GM15510 (cell line): Measurements from ENCODE around the gene FAM227A.

Experiments
- POLR2A ChIP-seq: IDR thresholded peaks from 3 replicates; pipeline ENCODE4 v1.6.1; 2011; ENCODE audit warnings: borderline replicate concordance; ENCODE audit not compliant: insufficient read length; ENCODE audit errors: extremely low read depth

Gene FAM227A

DNA sequence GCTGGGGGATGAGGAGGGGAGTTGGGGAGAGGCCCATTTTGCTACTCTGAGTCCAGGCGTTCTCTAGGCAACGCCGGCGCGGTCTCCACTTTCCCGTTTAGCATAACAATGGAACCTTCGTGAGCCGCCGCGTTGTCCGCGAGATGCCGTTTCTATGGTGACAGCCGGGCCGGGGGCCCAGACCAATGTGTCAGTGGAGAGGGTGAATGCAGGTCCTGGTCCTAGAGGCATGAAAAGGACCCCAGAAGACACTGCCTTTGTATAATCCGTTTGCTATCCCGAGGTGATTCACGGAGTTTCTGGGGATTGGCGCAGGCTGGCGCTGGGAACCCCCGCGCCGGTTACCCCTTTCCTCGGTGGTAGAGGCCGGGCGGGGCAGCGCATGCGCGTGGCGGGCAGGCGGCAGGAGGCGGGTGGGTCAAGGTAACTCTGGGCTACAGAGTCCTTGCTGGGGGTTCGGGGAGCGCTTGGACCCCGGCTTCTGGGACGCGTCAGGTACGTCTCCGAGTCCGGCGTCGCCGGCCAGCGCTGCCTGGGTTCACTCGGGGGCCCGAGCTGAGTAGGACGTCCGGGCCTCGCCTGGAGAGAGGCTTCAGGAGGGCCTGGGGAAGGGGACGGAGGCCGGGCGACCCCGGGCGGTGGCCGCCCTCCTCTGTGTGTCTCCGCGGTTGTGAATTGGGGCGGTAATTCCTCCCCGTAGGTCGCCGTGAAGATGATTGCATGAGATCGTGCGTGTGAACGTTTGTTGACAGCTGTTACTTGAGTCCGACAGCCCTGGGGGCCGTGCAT, at the start of gene FAM227A, which contains the start of gene CBY1:
Gene FAM227A (minus strand): TSS at position 137 of the 789 bp plus-strand sequence. CDS start 6,224 bp downstream, outside the sequence.
Gene CBY1 (plus strand): TSS at position 383 of the 789 bp plus-strand sequence. CDS start 11,417 bp downstream, outside the sequence.
- TF ChIP-seq POLR2A, result peak; percentile 57

GRCh38 chr22:38705235-38706100, 49.3 kb upstream of the FAM227A start, which contains the start of gene GTPBP1:
Gene GTPBP1 (plus strand): TSS chr22:38705944. CDS start chr22:38705956, 12 bp downstream.
- peak; percentile 92 for TF ChIP-seq POLR2A

DNA sequence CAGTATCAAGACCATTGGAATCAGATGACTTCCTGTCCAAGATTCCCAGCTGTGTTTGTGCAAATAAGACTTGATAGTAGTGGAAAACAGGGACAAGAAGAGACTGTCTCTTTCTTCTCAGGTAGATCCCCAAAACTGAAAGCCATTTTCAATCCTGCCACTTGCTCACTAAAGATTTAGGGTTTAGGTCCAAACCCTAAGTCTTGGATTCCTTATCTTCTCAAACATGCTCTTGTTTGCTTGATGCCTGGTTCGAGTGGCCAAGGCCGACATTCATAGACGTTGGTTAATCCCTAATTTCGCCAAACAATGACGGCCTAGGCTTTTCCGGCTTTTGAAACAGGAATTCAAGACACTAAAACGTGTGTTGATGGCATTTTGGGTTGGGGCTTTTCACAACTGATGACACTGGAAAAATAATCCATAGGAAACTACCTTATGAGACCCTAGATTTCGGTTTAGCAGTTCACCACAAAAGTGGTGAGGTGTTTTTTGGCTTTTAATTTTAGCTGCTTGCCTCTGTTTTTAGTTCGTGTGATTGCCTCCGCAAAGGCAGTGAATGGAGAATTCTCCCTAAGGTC, 48.6 kb upstream of the FAM227A start:
- TF ChIP-seq POLR2A, result no peak

- peak; percentile 90 for TF ChIP-seq POLR2A
These were observed 44.8 kb upstream of the FAM227A start, which contains the start of gene JOSD1 for GRCh38 chr22:38700789-38701628. Gene JOSD1 (minus strand): TSS chr22:38700943. CDS start chr22:38699987, 956 bp downstream.

DNA sequence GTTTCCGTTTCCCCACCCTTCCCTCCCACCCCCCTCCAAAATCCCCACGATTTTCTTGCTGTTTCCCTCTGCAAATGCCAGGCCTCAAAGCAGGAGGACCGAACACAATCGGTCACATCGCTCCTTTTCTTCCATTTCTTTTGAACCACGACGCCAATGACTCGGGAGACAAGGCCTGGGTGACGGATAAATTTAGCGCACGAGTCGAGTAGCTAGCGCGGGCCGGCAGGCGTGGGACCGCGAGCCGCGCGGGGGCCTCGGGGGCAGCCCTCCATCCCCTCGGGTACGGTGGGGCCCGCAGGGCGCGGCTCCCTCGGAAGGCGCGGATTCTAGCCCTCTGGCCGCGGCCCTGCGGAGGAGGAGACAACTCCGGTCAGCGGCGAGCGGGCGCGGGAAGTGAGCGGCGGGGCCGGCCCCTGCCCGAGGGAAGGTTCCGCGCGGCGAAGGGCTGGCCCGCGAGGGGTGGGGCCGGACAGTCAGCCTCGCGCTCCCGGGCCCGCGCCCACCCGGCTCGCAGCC, 44.1 kb upstream of the FAM227A start:
- no peak for TF ChIP-seq POLR2A

GRCh38 chr22:38699784-38700183, 43.6 kb upstream of the FAM227A start:
- no peak for TF ChIP-seq POLR2A

- TF ChIP-seq POLR2A, result no peak
These were observed 43.0 kb upstream of the FAM227A start for GRCh38 chr22:38699143-38699542.

DNA sequence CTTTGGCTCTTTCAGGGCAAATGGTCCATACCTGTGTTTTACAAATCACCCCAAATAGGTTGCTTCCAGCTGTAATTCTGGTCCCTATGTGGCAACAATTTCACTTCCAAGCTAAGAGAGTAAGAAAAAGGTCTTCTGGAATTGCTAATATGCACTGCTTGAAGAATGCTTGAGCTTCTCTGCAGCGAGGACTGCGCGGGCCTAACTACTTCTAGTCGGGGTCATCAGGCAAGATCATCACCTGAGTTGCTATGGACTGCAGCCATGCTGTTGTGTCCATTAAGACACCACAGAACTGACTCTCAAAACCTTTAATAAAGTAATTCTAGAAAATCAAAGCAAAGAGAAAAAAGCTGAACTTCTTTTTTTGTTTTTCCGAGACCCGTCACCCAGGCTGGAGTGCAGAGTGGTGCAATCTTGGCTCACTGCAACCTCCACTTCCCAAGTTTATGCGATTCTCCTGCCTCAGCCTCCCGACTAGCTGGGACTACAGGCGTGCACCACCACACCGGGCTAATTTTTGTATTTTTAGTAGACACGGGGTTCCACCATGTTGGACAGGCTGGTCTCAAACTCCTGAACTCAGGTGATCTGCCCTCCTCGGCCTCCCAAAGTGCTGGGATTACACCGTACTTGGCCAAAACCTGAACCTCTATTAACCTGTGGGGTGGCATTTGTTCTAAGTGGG, 42.4 kb upstream of the FAM227A start:
- no peak for TF ChIP-seq POLR2A

DNA sequence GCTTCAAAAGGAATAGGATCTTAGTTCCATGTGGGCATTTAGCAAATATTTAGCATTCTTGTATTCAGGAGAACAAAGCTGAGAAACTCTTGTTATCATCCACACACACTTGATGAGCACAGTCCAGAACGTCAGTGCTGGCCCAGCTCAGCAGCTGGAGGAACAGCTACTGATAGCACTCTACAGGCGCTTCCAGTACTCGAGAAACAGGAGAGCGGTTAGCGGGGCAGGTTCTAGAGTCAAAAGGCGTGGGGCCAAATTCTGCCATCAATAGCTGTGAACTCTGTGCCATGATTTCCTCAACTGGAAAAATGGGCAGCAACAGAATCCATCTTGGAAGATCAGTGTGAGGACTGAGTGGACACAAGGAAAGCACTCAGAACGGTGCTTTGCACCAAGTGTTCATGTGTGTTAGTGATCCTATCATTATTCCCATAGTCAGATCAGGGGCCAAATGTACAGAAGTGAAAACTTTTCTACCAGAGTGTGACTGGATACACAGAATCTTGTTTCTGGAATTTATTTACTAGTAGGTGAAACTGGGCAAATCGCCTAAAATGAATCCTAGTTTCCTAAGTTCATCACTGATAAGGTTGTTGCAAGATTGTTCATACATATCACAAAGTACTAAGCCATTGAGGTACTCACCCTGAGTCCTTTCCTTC, 41.4 kb upstream of the FAM227A start:
- TF ChIP-seq POLR2A, result no peak

- TF ChIP-seq POLR2A, result no peak
These were observed 40.6 kb upstream of the FAM227A start for GRCh38 chr22:38696606-38697424.

DNA sequence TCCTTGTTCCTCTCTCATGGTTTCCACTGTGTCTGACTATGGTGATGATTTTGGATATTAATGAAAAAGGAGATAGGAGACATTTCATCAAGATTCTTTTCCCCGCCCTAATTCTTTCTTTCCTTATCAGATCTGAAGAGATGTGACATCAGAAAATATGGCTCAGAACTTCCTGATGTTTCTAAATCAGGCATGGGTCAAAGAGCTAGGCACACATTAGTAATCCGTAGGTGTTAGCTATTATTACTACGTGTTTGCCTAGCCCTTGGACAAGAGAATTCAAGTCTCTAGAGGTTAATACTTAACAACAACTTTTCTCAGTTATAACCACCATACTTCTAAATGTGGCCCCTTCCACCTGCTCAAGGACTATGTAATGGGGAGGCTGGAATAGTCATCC, 38.7 kb upstream of the FAM227A start:
- no peak for TF ChIP-seq POLR2A

DNA sequence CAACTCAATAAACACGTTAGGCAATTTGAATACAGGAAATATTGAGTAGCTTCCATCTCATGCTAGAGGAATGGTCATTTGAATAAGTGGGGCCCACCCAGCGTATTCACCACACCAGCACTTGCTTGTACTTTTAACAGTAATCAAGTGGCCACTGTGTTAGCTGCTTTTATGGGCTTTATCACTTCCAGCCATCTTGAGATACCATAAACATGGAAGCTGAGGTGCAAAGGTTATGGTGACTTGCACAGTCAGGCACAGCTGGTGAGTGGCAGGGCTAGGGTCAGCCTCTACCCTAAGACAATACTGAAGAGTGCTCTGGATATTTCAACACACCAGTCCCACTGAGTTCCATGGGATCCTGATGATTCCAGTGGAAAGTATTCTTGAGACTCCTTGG, 37.9 kb upstream of the FAM227A start:
- TF ChIP-seq POLR2A, result no peak

- TF ChIP-seq POLR2A, result no peak
These were observed 33.5 kb upstream of the FAM227A start for GRCh38 chr22:38689651-38690050.

- TF ChIP-seq POLR2A, result no peak
These were observed 29.6 kb upstream of the FAM227A start for GRCh38 chr22:38685761-38686160.
